ENCODE results near the gene SLC25A26. TPM values are rescaled to one million over a fixed set of nuclear protein-coding genes. Genes with fewer than 3 reads are reported as not detected.

The SLC25A26 gene
- total RNA-seq, 2 experiments from 2014 or later: 22.6 TPM

GRCh38 chr3:66400411-66401156 is 179.8 kb downstream of the SLC25A26 start:
- POLR2A ChIA-PET: no interaction called here
- Mint-ChIP-seq H3K36me3 (peaks cover 20% of the 10 kb centered on the region), H3K27me3 (no peaks in the 10 kb centered on the region), H3K4me1 (ENCODE audit: low read depth) (peaks cover 2% of the 10 kb centered on the region), H3K4me3 (no peak overlapping the region), H3K9me3 (no peaks in the 10 kb centered on the region), H3K27ac (peak overlapping the region; percentile 13)
- intact Hi-C loops (cut with micrococcal nuclease): no loop called here
- CTCF ChIA-PET: interaction anchor here (1.2 kb wide), 1 partner anchor 22 kb away, joined by 4 read pairs; no protein-coding TSS in a partner anchor
- no peak for DNase-seq

- Mint-ChIP-seq H3K4me3 (no peak overlapping the region), H3K27ac (peak overlapping the region; percentile 13), H3K36me3 (peaks cover 20% of the 10 kb centered on the region), H3K9me3 (no peaks in the 10 kb centered on the region), H3K4me1 (ENCODE audit: low read depth) (peaks cover 2% of the 10 kb centered on the region), H3K27me3 (no peaks in the 10 kb centered on the region)
- ChIA-PET POLR2A (no interaction called here), CTCF (interaction anchor here (1.2 kb wide), 1 partner anchor 23 kb away, joined by 4 read pairs; no protein-coding TSS in a partner anchor)
- DNase-seq: no peak
- intact Hi-C loops (cut with micrococcal nuclease): no loop called here
Measured at GRCh38 chr3:66401157-66401550, 180.4 kb downstream of the SLC25A26 start.

GRCh38 chr3:66401675-66402491 is 181.1 kb downstream of the SLC25A26 start:
- peaks cover 2% of the 10 kb centered on the region for H3K4me1 Mint-ChIP-seq (ENCODE audit: low read depth)
- H3K9me3 Mint-ChIP-seq: no peaks in the 10 kb centered on the region
- no peaks in the 10 kb centered on the region for H3K27me3 Mint-ChIP-seq
- POLR2A ChIA-PET: no interaction called here
- intact Hi-C loops (cut with micrococcal nuclease): no loop called here
- no peak overlapping the region for H3K4me3 Mint-ChIP-seq
- H3K27ac Mint-ChIP-seq: no peak overlapping the region
- CTCF ChIA-PET: interaction anchor here (1.2 kb wide), 1 partner anchor 23 kb away, joined by 4 read pairs; no protein-coding TSS in a partner anchor
- DNase-seq: no peak
- H3K36me3 Mint-ChIP-seq: peaks cover 21% of the 10 kb centered on the region

GRCh38 chr3:66402596-66403290 is 181.9 kb downstream of the SLC25A26 start:
- POLR2A ChIA-PET: no interaction called here
- DNase-seq: no peak
- CTCF ChIA-PET: interaction anchor here (2.6 kb wide), 1 partner anchor 420 kb away, joined by 11 read pairs; no protein-coding TSS in a partner anchor
- H3K27ac Mint-ChIP-seq: no peak overlapping the region
- no peaks in the 10 kb centered on the region for H3K9me3 Mint-ChIP-seq
- no peaks in the 10 kb centered on the region for H3K27me3 Mint-ChIP-seq
- H3K36me3 Mint-ChIP-seq: peaks cover 20% of the 10 kb centered on the region
- H3K4me1 Mint-ChIP-seq (ENCODE audit: low read depth): peaks cover 2% of the 10 kb centered on the region
- H3K4me3 Mint-ChIP-seq: no peak overlapping the region
- intact Hi-C loops (cut with micrococcal nuclease): no loop called here

- DNase-seq: no peak
- CTCF ChIA-PET: interaction anchor here (0.6 to 2.6 kb wide), 2 partner anchors 56 to 419 kb away, joined by 7 to 11 read pairs; no protein-coding TSS in a partner anchor
- Mint-ChIP-seq H3K36me3 (peaks cover 17% of the 10 kb centered on the region), H3K27me3 (no peaks in the 10 kb centered on the region), H3K4me1 (ENCODE audit: low read depth) (no peaks in the 10 kb centered on the region), H3K4me3 (no peak overlapping the region), H3K9me3 (no peaks in the 10 kb centered on the region), H3K27ac (no peak overlapping the region)
- POLR2A ChIA-PET: no interaction called here
- intact Hi-C loops (cut with micrococcal nuclease): no loop called here
Measured at GRCh38 chr3:66403323-66403990, 182.7 kb downstream of the SLC25A26 start.

GRCh38 chr3:66404197-66404596 is 183.4 kb downstream of the SLC25A26 start:
- no peak overlapping the region for H3K27ac Mint-ChIP-seq

GRCh38 chr3:66404903-66405700 is 184.3 kb downstream of the SLC25A26 start:
- Mint-ChIP-seq H3K36me3 (peaks cover 14% of the 10 kb centered on the region), H3K4me1 (ENCODE audit: low read depth) (no peaks in the 10 kb centered on the region), H3K27me3 (no peaks in the 10 kb centered on the region), H3K9me3 (no peaks in the 10 kb centered on the region), H3K27ac (no peak overlapping the region), H3K4me3 (no peak overlapping the region)
- ChIA-PET POLR2A (no interaction called here), CTCF (interaction anchor here (1.3 to 8.5 kb wide), 3 partner anchors 27 to 417 kb away, joined by 4 to 71 read pairs (median 11); no protein-coding TSS in a partner anchor)
- DNase-seq: no peak
- intact Hi-C loops (cut with micrococcal nuclease): no loop called here

More at GRCh38 chr3:66404197-66404596, 183.4 kb downstream of the SLC25A26 start:
- no peaks in the 10 kb centered on the region for H3K27me3 Mint-ChIP-seq
- H3K36me3 Mint-ChIP-seq: peaks cover 14% of the 10 kb centered on the region
- H3K4me1 Mint-ChIP-seq (ENCODE audit: low read depth): no peaks in the 10 kb centered on the region
- H3K9me3 Mint-ChIP-seq: no peaks in the 10 kb centered on the region
- CTCF ChIA-PET: interaction anchor here (0.6 to 2.6 kb wide), 3 partner anchors 55 to 418 kb away, joined by 6 to 11 read pairs (median 7); no protein-coding TSS in a partner anchor
- no peak overlapping the region for H3K4me3 Mint-ChIP-seq
- intact Hi-C loops (cut with micrococcal nuclease): no loop called here
- POLR2A ChIA-PET: no interaction called here
- no peak for DNase-seq

GRCh38 chr3:66405701-66406091 is 184.9 kb downstream of the SLC25A26 start:
- ChIA-PET POLR2A (no interaction called here), CTCF (interaction anchor here (1.3 to 8.5 kb wide), 3 partner anchors 28 to 417 kb away, joined by 4 to 71 read pairs (median 11); no protein-coding TSS in a partner anchor)
- Mint-ChIP-seq H3K27ac (no peak overlapping the region), H3K27me3 (no peaks in the 10 kb centered on the region), H3K36me3 (peaks cover 18% of the 10 kb centered on the region), H3K4me3 (no peak overlapping the region), H3K4me1 (ENCODE audit: low read depth) (no peaks in the 10 kb centered on the region), H3K9me3 (no peaks in the 10 kb centered on the region)
- intact Hi-C loops (cut with micrococcal nuclease): no loop called here
- DNase-seq: no peak

- H3K4me1 Mint-ChIP-seq (ENCODE audit: low read depth): no peaks in the 10 kb centered on the region
- H3K27me3 Mint-ChIP-seq: no peaks in the 10 kb centered on the region
- H3K9me3 Mint-ChIP-seq: no peaks in the 10 kb centered on the region
- H3K4me3 Mint-ChIP-seq: no peak overlapping the region
- no peak overlapping the region for H3K27ac Mint-ChIP-seq
- DNase-seq: no peak
- ChIA-PET CTCF (interaction anchor here (2.6 to 8.5 kb wide), 4 partner anchors 12 to 416 kb away, joined by 16 to 71 read pairs (median 20); no protein-coding TSS in a partner anchor), POLR2A (no interaction called here)
- peaks cover 18% of the 10 kb centered on the region for H3K36me3 Mint-ChIP-seq
- intact Hi-C loops (cut with micrococcal nuclease): no loop called here
Measured at GRCh38 chr3:66406163-66406562, 185.4 kb downstream of the SLC25A26 start.

GRCh38 chr3:66406831-66407610 is 186.2 kb downstream of the SLC25A26 start:
- CTCF ChIA-PET: interaction anchor here (0.6 to 8.5 kb wide), 38 partner anchors 9 to 415 kb away, joined by 3 to 71 read pairs (median 4); no protein-coding TSS in a partner anchor
- H3K27me3 Mint-ChIP-seq: no peaks in the 10 kb centered on the region
- peaks cover 22% of the 10 kb centered on the region for H3K36me3 Mint-ChIP-seq
- H3K4me1 Mint-ChIP-seq (ENCODE audit: low read depth): no peaks in the 10 kb centered on the region
- no peak overlapping the region for H3K4me3 Mint-ChIP-seq
- no peak for DNase-seq
- POLR2A ChIA-PET: no interaction called here
- intact Hi-C loops (cut with micrococcal nuclease): loop anchor here (1.0 kb wide), 2 partner anchors 94 to 409 kb away; partner anchors contain the start of gene LRIG1
- no peaks in the 10 kb centered on the region for H3K9me3 Mint-ChIP-seq
- H3K27ac Mint-ChIP-seq: no peak overlapping the region
